ENCODE results near the gene KRT71. TPM values are rescaled to one million over a fixed set of nuclear protein-coding genes. Genes with fewer than 3 reads are reported as not detected.

The KRT71 gene
- total RNA-seq, 2 experiments from 2014 or later, result not detected

GRCh38 chr12:52518574-52519386 is 34.2 kb downstream of the KRT71 start:
- no peaks in the 10 kb centered on the region for H3K9me2 ChIP-seq (ENCODE audit: insufficient read depth, low read length)
- H3K27ac ChIP-seq (ENCODE audit: low read depth, low read length, poor library complexity, severe bottlenecking), result no peak overlapping the region
- CTCF ChIA-PET (ENCODE audit: unreplicated experiment), result no interaction called here
- H3K4me1 ChIP-seq (ENCODE audit: insufficient read depth, low read length, poor library complexity, severe bottlenecking), result no peaks in the 10 kb centered on the region
- H3K79me2 ChIP-seq (ENCODE audit: insufficient read depth, low read depth, low read length), result no peaks in the 10 kb centered on the region
- no TSS peak for BruUV-seq (replicated peaks)
- intact Hi-C loops (cut with micrococcal nuclease; ENCODE audit: unreplicated experiment), result no loop called here
- no peak for DNase-seq (ENCODE audit: low spot score)
- POLR2A ChIA-PET, result no interaction called here
- TF ChIP-seq CTCF (conservative IDR thresholded peaks at IDR 0.05; ENCODE audit: low read length), result no peak
- no peak for TF ChIP-seq EZH2phosphoT487 (IDR thresholded peaks at IDR 0.05; ENCODE audit: borderline replicate concordance, low read depth, low read length)
- no peak overlapping the region for H3K4me3 ChIP-seq (ENCODE audit: low read depth, low read length, poor library complexity, severe bottlenecking)
- H4K20me1 ChIP-seq (ENCODE audit: insufficient read depth, low read length), result no peaks in the 10 kb centered on the region
- no peaks in the 10 kb centered on the region for H3K36me3 ChIP-seq (ENCODE audit: insufficient read depth, low read length)
- no peaks in the 10 kb centered on the region for H3K9me3 ChIP-seq (ENCODE audit: low read length)
- no peak overlapping the region for H3K4me2 ChIP-seq (ENCODE audit: low read length)
- no peak overlapping the region for H2AFZ ChIP-seq (ENCODE audit: low read length)

- H3K4me3 ChIP-seq (ENCODE audit: low read depth, low read length, poor library complexity, severe bottlenecking), result no peak overlapping the region
- POLR2A ChIA-PET, result no interaction called here
- H4K20me1 ChIP-seq (ENCODE audit: insufficient read depth, low read length), result no peaks in the 10 kb centered on the region
- H3K9me3 ChIP-seq (ENCODE audit: low read length), result no peaks in the 10 kb centered on the region
- no peak overlapping the region for H3K27ac ChIP-seq (ENCODE audit: low read depth, low read length, poor library complexity, severe bottlenecking)
- no peaks in the 10 kb centered on the region for H3K79me2 ChIP-seq (ENCODE audit: insufficient read depth, low read depth, low read length)
- H3K36me3 ChIP-seq (ENCODE audit: insufficient read depth, low read length), result no peaks in the 10 kb centered on the region
- H3K4me2 ChIP-seq (ENCODE audit: low read length), result no peak overlapping the region
- H3K4me1 ChIP-seq (ENCODE audit: insufficient read depth, low read length, poor library complexity, severe bottlenecking), result no peaks in the 10 kb centered on the region
- BruUV-seq (replicated peaks), result no TSS peak
- CTCF ChIA-PET (ENCODE audit: unreplicated experiment), result no interaction called here
- intact Hi-C loops (cut with micrococcal nuclease; ENCODE audit: unreplicated experiment), result no loop called here
- H3K9me2 ChIP-seq (ENCODE audit: insufficient read depth, low read length), result no peaks in the 10 kb centered on the region
- no peak for TF ChIP-seq CTCF (conservative IDR thresholded peaks at IDR 0.05; ENCODE audit: low read length)
- TF ChIP-seq EZH2phosphoT487 (IDR thresholded peaks at IDR 0.05; ENCODE audit: borderline replicate concordance, low read depth, low read length), result no peak
- no peak overlapping the region for H2AFZ ChIP-seq (ENCODE audit: low read length)
- no peak for DNase-seq (ENCODE audit: low spot score)
These were observed 35.1 kb downstream of the KRT71 start for GRCh38 chr12:52517888-52518287.
